Liver (tissue), 3 donors: ENCODE data around the gene ZC2HC1C.

Source experiments
- EGR1 ChIP-seq, 2 donors: IDR thresholded peaks; 2 replicates each; pipeline ENCODE4 v1.6.1; 2016 to 2018; ENCODE audit warnings: antibody characterized with exemption in 2 of 2, low read depth in 2 of 2
- FOXA1 ChIP-seq: IDR thresholded peaks from 2 replicates; pipeline ENCODE4 v1.6.1; 2016; ENCODE audit warnings: antibody characterized with exemption
- JUND ChIP-seq, 2 donors: IDR thresholded peaks; 2 replicates each; pipeline ENCODE4 v1.6.1; 2016; ENCODE audit warnings: antibody characterized with exemption in 2 of 2
- SP1 ChIP-seq: IDR thresholded peaks from 2 replicates; pipeline ENCODE4 v1.6.1; 2018; ENCODE audit warnings: antibody characterized with exemption, mild to moderate bottlenecking
- TAF1 ChIP-seq: conservative IDR thresholded peaks from 2 replicates; pipeline ENCODE4 v1.6.1; 2016; ENCODE audit warnings: antibody characterized with exemption, mild to moderate bottlenecking
- YY1 ChIP-seq: IDR thresholded peaks from 2 replicates; pipeline ENCODE4 v1.6.1; 2016; ENCODE audit warnings: antibody characterized with exemption, mild to moderate bottlenecking
- TF ChIP-seq, protein P1 (sequence below): fragments of 150-350 bp; IDR thresholded peaks from 2 replicates; pipeline ENCODE4 v1.5.1; 2017; ENCODE audit warnings: improper control_type of control experiment, low read depth, low read length; ENCODE audit not compliant: missing input control
- TF ChIP-seq, protein P2 (sequence below): IDR thresholded peaks from 2 replicates; pipeline ENCODE4 v1.6.1; 2016; ENCODE audit warnings: antibody characterized with exemption, mild to moderate bottlenecking
- TF ChIP-seq, protein P3 (sequence below): IDR thresholded peaks from 2 replicates; pipeline ENCODE4 v1.6.1; 2016; ENCODE audit warnings: antibody characterized with exemption
- donor health status: healthy.
- donor health status: healthy.

DNA sequence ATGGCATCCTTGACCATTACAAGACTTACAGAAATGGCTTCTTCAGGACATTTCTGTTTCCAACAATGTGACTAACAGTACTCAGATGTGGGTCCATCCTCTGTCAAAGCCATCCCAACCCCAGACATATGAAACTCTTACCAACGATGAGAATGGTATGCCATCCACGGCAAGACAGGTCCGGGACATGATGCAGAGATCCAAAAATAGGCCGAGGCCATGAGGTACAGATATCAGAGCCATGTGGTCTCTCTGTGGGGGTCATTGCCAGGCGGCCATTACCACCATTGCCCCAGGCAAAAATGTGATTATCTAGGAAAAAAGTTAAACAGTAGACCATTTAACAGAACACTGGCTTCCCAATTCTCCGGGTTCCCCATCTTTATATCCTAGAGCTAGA is 27.5 kb downstream of the ZC2HC1C start:
- TF ChIP-seq, protein P1, sequence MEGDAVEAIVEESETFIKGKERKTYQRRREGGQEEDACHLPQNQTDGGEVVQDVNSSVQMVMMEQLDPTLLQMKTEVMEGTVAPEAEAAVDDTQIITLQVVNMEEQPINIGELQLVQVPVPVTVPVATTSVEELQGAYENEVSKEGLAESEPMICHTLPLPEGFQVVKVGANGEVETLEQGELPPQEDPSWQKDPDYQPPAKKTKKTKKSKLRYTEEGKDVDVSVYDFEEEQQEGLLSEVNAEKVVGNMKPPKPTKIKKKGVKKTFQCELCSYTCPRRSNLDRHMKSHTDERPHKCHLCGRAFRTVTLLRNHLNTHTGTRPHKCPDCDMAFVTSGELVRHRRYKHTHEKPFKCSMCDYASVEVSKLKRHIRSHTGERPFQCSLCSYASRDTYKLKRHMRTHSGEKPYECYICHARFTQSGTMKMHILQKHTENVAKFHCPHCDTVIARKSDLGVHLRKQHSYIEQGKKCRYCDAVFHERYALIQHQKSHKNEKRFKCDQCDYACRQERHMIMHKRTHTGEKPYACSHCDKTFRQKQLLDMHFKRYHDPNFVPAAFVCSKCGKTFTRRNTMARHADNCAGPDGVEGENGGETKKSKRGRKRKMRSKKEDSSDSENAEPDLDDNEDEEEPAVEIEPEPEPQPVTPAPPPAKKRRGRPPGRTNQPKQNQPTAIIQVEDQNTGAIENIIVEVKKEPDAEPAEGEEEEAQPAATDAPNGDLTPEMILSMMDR: no peak
- TF ChIP-seq TAF1 (no peak), JUND (IDR thresholded peaks at IDR 0.05) (no peak), SP1 (no peak), FOXA1 (no peak), YY1 (no peak), EGR1 (IDR thresholded peaks at IDR 0.05; ENCODE audit: low read depth in 2 of 2) (no peak)
- TF ChIP-seq, protein P2, sequence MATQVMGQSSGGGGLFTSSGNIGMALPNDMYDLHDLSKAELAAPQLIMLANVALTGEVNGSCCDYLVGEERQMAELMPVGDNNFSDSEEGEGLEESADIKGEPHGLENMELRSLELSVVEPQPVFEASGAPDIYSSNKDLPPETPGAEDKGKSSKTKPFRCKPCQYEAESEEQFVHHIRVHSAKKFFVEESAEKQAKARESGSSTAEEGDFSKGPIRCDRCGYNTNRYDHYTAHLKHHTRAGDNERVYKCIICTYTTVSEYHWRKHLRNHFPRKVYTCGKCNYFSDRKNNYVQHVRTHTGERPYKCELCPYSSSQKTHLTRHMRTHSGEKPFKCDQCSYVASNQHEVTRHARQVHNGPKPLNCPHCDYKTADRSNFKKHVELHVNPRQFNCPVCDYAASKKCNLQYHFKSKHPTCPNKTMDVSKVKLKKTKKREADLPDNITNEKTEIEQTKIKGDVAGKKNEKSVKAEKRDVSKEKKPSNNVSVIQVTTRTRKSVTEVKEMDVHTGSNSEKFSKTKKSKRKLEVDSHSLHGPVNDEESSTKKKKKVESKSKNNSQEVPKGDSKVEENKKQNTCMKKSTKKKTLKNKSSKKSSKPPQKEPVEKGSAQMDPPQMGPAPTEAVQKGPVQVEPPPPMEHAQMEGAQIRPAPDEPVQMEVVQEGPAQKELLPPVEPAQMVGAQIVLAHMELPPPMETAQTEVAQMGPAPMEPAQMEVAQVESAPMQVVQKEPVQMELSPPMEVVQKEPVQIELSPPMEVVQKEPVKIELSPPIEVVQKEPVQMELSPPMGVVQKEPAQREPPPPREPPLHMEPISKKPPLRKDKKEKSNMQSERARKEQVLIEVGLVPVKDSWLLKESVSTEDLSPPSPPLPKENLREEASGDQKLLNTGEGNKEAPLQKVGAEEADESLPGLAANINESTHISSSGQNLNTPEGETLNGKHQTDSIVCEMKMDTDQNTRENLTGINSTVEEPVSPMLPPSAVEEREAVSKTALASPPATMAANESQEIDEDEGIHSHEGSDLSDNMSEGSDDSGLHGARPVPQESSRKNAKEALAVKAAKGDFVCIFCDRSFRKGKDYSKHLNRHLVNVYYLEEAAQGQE: no peak
- TF ChIP-seq, protein P3, sequence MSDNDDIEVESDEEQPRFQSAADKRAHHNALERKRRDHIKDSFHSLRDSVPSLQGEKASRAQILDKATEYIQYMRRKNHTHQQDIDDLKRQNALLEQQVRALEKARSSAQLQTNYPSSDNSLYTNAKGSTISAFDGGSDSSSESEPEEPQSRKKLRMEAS: no peak
